ENCODE measurements around the gene TST.

The TST gene

DNA sequence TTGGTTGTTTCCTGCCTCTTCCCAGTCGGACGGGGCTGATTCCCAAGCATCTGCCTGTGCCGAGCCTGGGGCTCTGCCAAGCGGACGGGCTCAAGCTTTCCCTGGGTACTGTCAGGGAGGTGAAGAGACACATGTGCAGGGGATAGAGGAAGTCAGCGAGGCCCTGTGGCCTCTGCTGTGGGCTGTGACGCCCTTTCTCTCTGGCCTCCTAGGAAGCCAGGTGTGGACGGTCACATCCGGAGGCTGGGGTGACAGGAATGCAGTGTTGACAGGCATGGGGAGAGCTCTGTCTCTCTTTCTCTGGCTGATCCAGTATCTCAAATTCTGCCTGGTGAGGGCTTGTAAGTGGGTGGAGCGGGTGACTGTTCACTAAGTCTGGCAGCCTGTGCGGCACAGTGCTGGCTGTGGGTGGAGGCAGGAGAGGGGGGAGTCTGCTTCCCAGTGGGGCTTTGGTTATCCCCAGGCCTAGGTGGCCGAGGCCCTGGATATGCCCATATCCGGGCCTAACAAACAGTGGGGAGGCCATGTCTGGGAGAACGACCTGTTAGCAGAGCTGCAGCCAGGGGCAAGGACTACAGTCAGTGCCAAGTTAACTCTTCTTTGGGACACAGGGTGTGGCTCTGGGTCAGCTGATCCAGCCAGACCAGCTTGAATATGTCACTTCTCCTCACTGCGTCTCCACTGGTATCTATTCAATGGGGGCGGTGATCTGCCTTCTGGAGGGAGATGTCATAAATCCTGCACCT is 34.2 kb upstream of the TST start:
- WGBS, 2 experiments = 94 to 96% methylated on average over 16 of the region's 16 CpGs
- H3K4me3 ChIP-seq (ENCODE audit: insufficient read depth, low read depth, low read length) = no peak overlapping the region
- peaks cover 8% of the 10 kb centered on the region for H3K27me3 ChIP-seq (ENCODE audit: control insufficient read depth, insufficient read depth, low read length, poor library complexity, severe bottlenecking)
- peaks cover 3% of the 10 kb centered on the region for H3K4me1 ChIP-seq (ENCODE audit: control insufficient read depth, insufficient read depth, low read length)
- H3K9me3 ChIP-seq (ENCODE audit: control insufficient read depth, low read length) = no peaks in the 10 kb centered on the region
- H3K27ac ChIP-seq (ENCODE audit: insufficient read depth, low read depth, low read length, poor library complexity, severe bottlenecking) = no peak overlapping the region
- H3K36me3 ChIP-seq (ENCODE audit: control insufficient read depth, insufficient read depth, low read length) = peaks cover 3% of the 10 kb centered on the region

- Histone ChIP-seq H3K36me3 (ENCODE audit: control insufficient read depth, insufficient read depth, low read length) (peaks cover 3% of the 10 kb centered on the region), H3K27ac (ENCODE audit: insufficient read depth, low read depth, low read length, poor library complexity, severe bottlenecking) (no peak overlapping the region), H3K4me1 (ENCODE audit: control insufficient read depth, insufficient read depth, low read length) (peaks cover 3% of the 10 kb centered on the region), H3K9me3 (ENCODE audit: control insufficient read depth, low read length) (no peaks in the 10 kb centered on the region), H3K4me3 (ENCODE audit: insufficient read depth, low read depth, low read length) (peak overlapping the region; percentile 84), H3K27me3 (ENCODE audit: control insufficient read depth, insufficient read depth, low read length, poor library complexity, severe bottlenecking) (peaks cover 8% of the 10 kb centered on the region)
- 89 to 90% methylated on average over 25 of the region's 25 CpGs for WGBS, 2 experiments
Observed at GRCh38 chr22:37052386-37053309, 33.4 kb upstream of the TST start.

GRCh38 chr22:37051391-37052385 is 32.4 kb upstream of the TST start, which contains the start of gene KCTD17:
Gene KCTD17, plus strand, starts transcription at chr22:37051742. Its CDS starts 19 bp downstream, at chr22:37051761.
- Histone ChIP-seq H3K27me3 (ENCODE audit: control insufficient read depth, insufficient read depth, low read length, poor library complexity, severe bottlenecking) (peaks cover 8% of the 10 kb centered on the region), H3K27ac (ENCODE audit: insufficient read depth, low read depth, low read length, poor library complexity, severe bottlenecking) (no peak within 1 kb of the TSS), H3K4me1 (ENCODE audit: control insufficient read depth, insufficient read depth, low read length) (peaks cover 3% of the 10 kb centered on the region), H3K9me3 (ENCODE audit: control insufficient read depth, low read length) (no peaks in the 10 kb centered on the region), H3K36me3 (ENCODE audit: control insufficient read depth, insufficient read depth, low read length) (no peaks in the 10 kb centered on the region), H3K4me3 (ENCODE audit: insufficient read depth, low read depth, low read length) (peak within 1 kb of the TSS; percentile 84)
- 5% methylated on average over 89 of the region's 89 CpGs for WGBS, 2 experiments

DNA sequence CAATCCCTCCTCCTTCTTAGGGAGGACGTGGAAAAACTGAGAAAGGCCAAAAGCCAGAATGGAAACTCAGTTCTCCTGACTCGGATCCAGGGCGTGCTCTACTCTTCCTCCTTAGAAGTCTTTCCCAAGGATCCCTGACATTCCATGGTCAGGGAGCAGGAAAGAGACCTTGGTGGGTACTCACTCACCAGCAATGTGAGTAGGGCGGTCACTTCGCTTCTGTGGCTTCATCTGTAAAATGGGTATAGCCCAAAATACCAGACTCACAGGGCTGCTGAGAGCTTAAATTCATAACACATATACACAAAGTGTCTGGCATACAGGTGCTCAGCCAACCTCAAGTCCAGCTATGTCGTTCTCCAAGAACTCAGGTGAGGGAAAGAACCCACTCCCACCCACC is 31.7 kb upstream of the TST start:
- Histone ChIP-seq H3K36me3 (ENCODE audit: control insufficient read depth, insufficient read depth, low read length) (no peaks in the 10 kb centered on the region), H3K27ac (ENCODE audit: insufficient read depth, low read depth, low read length, poor library complexity, severe bottlenecking) (no peak overlapping the region), H3K9me3 (ENCODE audit: control insufficient read depth, low read length) (no peaks in the 10 kb centered on the region), H3K4me3 (ENCODE audit: insufficient read depth, low read depth, low read length) (no peak overlapping the region), H3K27me3 (ENCODE audit: control insufficient read depth, insufficient read depth, low read length, poor library complexity, severe bottlenecking) (peaks cover 8% of the 10 kb centered on the region), H3K4me1 (ENCODE audit: control insufficient read depth, insufficient read depth, low read length) (peaks cover 3% of the 10 kb centered on the region)
- WGBS, 2 experiments = 85 to 92% methylated on average over 6 of the region's 6 CpGs

GRCh38 chr22:37049224-37049623 is 30.0 kb upstream of the TST start:
- Histone ChIP-seq H3K4me3 (ENCODE audit: insufficient read depth, low read depth, low read length) (no peak overlapping the region), H3K9me3 (ENCODE audit: control insufficient read depth, low read length) (no peaks in the 10 kb centered on the region), H3K4me1 (ENCODE audit: control insufficient read depth, insufficient read depth, low read length) (peaks cover 3% of the 10 kb centered on the region), H3K27me3 (ENCODE audit: control insufficient read depth, insufficient read depth, low read length, poor library complexity, severe bottlenecking) (peaks cover 8% of the 10 kb centered on the region), H3K36me3 (ENCODE audit: control insufficient read depth, insufficient read depth, low read length) (no peaks in the 10 kb centered on the region), H3K27ac (ENCODE audit: insufficient read depth, low read depth, low read length, poor library complexity, severe bottlenecking) (no peak overlapping the region)
- WGBS, 2 experiments = 82 to 90% methylated on average over 2 of the region's 2 CpGs

GRCh38 chr22:37048133-37048532 is 28.9 kb upstream of the TST start:
- 82 to 84% methylated on average over 6 of the region's 6 CpGs for WGBS, 2 experiments
- no peak overlapping the region for H3K27ac ChIP-seq (ENCODE audit: insufficient read depth, low read depth, low read length, poor library complexity, severe bottlenecking)
- peaks cover 6% of the 10 kb centered on the region for H3K4me1 ChIP-seq (ENCODE audit: control insufficient read depth, insufficient read depth, low read length)

DNA sequence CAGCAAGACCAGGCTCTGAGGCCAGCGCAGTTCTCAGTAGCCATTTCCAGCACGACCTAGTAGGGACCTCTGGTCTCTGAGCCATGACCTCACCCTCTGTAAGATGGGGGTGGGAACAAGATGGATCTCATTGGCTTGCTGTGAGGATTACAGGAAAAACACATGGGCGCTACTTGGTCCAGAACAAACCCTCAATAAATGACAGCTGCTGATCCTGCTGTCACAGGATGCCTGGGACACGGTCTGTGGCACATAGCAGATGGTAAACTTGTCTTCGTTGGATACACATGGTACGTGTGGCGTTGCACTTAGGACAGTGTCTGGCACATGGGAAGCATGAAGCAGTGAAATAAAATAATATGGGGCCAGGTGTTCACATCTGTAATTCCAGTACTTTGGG is 27.8 kb upstream of the TST start:
- Histone ChIP-seq H3K27ac (ENCODE audit: insufficient read depth, low read depth, low read length, poor library complexity, severe bottlenecking) (no peak overlapping the region), H3K4me1 (ENCODE audit: control insufficient read depth, insufficient read depth, low read length) (peaks cover 8% of the 10 kb centered on the region), H3K9me3 (ENCODE audit: control insufficient read depth, low read length) (no peaks in the 10 kb centered on the region), H3K36me3 (ENCODE audit: control insufficient read depth, insufficient read depth, low read length) (no peaks in the 10 kb centered on the region), H3K27me3 (ENCODE audit: control insufficient read depth, insufficient read depth, low read length, poor library complexity, severe bottlenecking) (peaks cover 8% of the 10 kb centered on the region), H3K4me3 (ENCODE audit: insufficient read depth, low read depth, low read length) (no peak overlapping the region)
- WGBS, 2 experiments = 91 to 94% methylated on average over 7 of the region's 7 CpGs

More at GRCh38 chr22:37048133-37048532, 28.9 kb upstream of the TST start:
- Histone ChIP-seq H3K9me3 (ENCODE audit: control insufficient read depth, low read length) (no peaks in the 10 kb centered on the region), H3K36me3 (ENCODE audit: control insufficient read depth, insufficient read depth, low read length) (no peaks in the 10 kb centered on the region), H3K27me3 (ENCODE audit: control insufficient read depth, insufficient read depth, low read length, poor library complexity, severe bottlenecking) (peaks cover 8% of the 10 kb centered on the region), H3K4me3 (ENCODE audit: insufficient read depth, low read depth, low read length) (no peak overlapping the region)

GRCh38 chr22:37046589-37046988 is 27.3 kb upstream of the TST start:
- Histone ChIP-seq H3K36me3 (ENCODE audit: control insufficient read depth, insufficient read depth, low read length) (no peaks in the 10 kb centered on the region), H3K27ac (ENCODE audit: insufficient read depth, low read depth, low read length, poor library complexity, severe bottlenecking) (no peak overlapping the region), H3K9me3 (ENCODE audit: control insufficient read depth, low read length) (no peaks in the 10 kb centered on the region), H3K27me3 (ENCODE audit: control insufficient read depth, insufficient read depth, low read length, poor library complexity, severe bottlenecking) (peaks cover 8% of the 10 kb centered on the region), H3K4me3 (ENCODE audit: insufficient read depth, low read depth, low read length) (no peak overlapping the region), H3K4me1 (ENCODE audit: control insufficient read depth, insufficient read depth, low read length) (peaks cover 8% of the 10 kb centered on the region)
- 90% methylated on average over 6 of the region's 6 CpGs for WGBS, 2 experiments

DNA sequence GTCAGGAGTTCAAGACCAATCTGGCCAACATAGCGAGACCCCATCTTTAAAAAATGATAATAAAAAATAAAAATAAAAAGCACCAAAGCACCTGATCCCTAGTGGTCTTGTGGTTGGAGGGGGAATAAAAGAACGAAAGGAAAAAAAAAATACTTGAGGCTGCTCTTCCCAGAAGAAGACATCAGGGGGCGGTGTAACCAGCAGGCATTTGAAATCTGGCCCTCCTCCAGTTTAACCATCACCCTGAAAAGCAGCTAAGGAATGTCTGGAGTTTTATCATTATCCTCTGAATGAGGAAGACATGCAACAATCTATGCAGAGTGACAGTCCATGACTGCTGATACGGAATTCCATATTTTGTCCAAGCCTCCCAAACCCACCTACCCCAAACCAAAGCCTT is 26.7 kb upstream of the TST start:
- H3K36me3 ChIP-seq (ENCODE audit: control insufficient read depth, insufficient read depth, low read length) = no peaks in the 10 kb centered on the region
- 29 to 30% methylated on average over 3 to 4 of the region's 4 CpGs for WGBS, 2 experiments

More for the DNA sequence above, 26.7 kb upstream of the TST start:
- H3K27me3 ChIP-seq (ENCODE audit: control insufficient read depth, insufficient read depth, low read length, poor library complexity, severe bottlenecking) = peaks cover 7% of the 10 kb centered on the region
- H3K4me3 ChIP-seq (ENCODE audit: insufficient read depth, low read depth, low read length) = no peak overlapping the region
- no peak overlapping the region for H3K27ac ChIP-seq (ENCODE audit: insufficient read depth, low read depth, low read length, poor library complexity, severe bottlenecking)
- H3K4me1 ChIP-seq (ENCODE audit: control insufficient read depth, insufficient read depth, low read length) = peaks cover 8% of the 10 kb centered on the region
- H3K9me3 ChIP-seq (ENCODE audit: control insufficient read depth, low read length) = no peaks in the 10 kb centered on the region
